Activated CD8-positive, alpha-beta memory T cell treated with anti-CD3 and anti-CD28 coated beads for 1 hour (primary cell): ENCODE measurements around the gene TENT5A.

ENCODE experiments used
- DNase-seq, 2 donors: peaks; one replicate each; pipeline ENCODE4 v3.0.0-alpha.2; 2020; ENCODE audit warnings: low read depth in 1 of 2; ENCODE audit errors: extremely low read depth in 1 of 2

The TENT5A gene

DNA sequence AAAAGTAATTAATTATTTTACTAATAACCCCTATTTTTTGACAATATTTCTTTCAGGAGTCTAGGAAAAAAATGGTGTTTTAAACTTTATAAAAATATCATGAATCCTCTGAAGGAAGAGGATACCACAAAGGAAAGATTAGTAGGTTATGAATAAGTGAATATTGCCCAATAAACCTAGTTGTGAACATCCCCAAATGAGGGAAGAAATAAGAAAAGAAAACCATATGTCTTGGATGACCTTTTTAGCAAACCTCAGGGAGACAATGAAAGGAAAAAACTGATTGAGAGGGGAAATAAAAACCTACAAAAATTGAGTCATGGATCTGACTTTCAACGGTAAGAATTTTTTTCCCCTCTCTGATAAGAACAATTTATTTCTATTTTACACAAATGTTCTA, 34.4 kb downstream of the TENT5A start:
- DNase-seq: no peak

DNA sequence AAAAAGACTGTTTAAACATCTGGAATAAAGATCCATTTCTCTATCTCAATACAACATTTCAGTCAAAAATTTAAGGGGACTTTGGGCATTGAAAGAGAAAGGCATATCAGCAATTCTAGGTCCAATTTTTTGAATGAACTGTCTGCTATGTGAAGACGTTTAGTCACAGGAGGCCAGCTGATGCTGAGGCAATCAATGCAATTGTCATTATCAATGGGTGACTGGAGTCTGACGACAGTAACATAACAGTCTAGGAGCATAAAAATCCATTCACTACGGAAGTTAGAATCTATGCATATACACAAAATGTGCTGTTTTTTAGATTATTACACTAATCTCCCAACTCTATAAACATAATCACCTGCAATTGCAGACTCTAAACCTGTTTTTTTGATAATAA, 37.8 kb downstream of the TENT5A start:
- DNase-seq: no peak

DNA sequence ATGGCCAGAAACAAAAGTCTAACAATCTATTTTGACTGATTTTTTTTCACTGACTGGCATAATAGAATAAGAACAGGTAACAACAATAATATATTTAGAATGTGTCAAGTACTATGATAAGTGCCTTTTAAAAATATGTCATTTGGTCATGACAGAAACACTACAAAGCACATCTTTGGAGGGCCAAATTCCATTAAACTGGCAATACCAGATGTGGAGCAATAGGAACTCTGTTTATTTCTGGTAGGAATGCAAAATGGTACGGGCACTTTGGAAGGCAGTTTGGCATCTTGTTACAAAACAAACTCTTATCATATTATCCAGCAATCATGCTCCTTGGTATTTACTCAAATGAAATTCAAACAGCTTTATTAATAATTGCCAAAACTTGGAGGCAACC, 39.3 kb downstream of the TENT5A start:
- DNase-seq: no peak

GRCh38 chr6:81708113-81708699, 44.3 kb downstream of the TENT5A start:
- DNase-seq: no peak

DNA sequence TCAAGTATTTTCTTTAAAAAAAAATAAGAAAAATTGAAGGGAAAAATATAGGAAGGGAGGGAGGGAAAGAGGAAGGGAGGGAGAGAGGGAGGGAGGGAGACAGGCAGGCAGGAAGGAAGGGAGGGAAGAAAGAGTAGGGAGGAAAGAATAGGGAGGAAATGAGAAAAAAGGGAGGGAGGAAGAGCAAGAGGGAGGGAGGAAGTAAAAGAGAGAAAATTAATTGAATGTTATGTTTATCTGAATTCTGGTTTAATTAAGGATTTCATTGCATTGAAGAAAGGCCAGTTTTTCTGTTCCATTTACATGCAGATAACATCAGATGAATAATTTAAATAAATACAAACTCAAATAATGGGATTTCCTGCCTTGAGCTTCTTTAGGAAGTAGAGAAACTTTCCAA, 47.8 kb downstream of the TENT5A start:
- DNase-seq: no peak

DNA sequence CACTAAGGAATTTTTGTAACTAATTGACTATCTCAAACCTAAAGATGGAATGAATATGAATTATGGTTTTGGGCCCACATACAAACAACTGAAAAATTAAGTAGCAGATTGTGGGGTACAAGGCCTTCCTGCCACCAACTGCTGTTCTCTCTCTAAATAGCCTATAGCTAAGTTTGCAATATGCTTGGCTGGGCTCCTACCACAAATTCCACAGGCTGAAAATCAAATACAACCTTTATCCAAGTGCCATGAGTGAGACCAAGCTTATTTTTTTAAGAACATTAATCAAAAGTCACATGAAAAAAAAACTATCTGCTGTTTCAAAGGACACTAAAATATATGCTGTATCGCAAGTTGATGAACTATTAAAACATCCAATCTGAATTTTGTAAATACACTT, 52.1 kb downstream of the TENT5A start:
- DNase-seq: no peak

DNA sequence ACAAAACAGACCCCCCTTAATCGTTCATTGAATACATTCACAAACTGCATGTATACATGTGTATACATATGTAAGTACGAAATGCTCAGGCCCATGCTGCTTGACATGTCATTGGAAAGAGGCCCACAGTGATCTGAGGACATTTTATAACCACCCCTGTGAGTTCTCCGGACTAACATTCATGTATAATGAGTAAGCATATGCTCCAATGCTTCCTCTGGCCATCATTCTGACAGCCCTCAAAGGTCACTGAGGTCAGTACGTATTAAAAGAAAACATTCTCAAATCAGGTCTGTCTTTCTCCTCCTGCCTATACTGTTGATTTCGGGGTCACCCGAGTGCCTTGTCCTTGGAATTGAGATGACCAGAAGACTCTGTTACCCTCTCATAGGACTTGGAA, 54.9 kb downstream of the TENT5A start:
- no peak for DNase-seq

GRCh38 chr6:81696524-81696923, 56.0 kb downstream of the TENT5A start:
- DNase-seq: no peak
